HG03432 (cell line): ENCODE measurements around the gene PCDHB13.

Experiments
- ATAC-seq: cut with Tn5 transposase; IDR thresholded peaks from one replicate; pipeline ENCODE4 v1.9.1; 2021; ENCODE audit warnings: mild to moderate bottlenecking, moderate library complexity; ENCODE audit not compliant: unreplicated experiment

The PCDHB13 gene

GRCh38 chr5:141260458-141261237 is 46.9 kb downstream of the PCDHB13 start:
- ATAC-seq: no peak

- ATAC-seq: no peak
These were observed 47.5 kb downstream of the PCDHB13 start for GRCh38 chr5:141261238-141261546.
